ENCODE results near the gene AGPS.

DNA sequence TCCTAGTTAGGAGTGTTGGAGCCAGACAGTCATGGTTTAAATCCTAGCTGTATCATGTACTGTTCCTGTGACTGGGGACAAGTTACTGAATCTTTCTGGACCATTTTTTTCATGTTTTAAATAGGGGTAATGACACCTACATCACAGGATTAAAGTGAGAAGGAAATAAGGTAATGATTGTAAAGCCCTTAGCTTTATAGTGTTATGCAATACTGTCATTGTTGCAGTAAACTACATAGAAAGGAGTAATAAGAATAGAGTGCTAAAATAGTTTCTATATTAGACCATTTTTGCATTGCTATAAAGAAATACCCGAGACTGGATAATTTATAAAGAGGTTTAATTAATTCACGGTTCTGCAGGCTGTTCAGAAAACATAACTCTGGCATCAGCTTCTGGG, 14.5 kb downstream of the AGPS start:
- TF ChIP-seq TAF1 (IDR thresholded peaks at IDR 0.05; ENCODE audit: borderline replicate concordance, insufficient read depth, low read length) (no peak), FOXP2 (optimal IDR thresholded peaks at IDR 0.05; ENCODE audit: borderline replicate concordance, extremely low read depth, extremely low read length, insufficient read depth) (no peak), POLR2AphosphoS5 (IDR thresholded peaks at IDR 0.05; ENCODE audit: low read depth, low read length) (no peak), SIN3A (IDR thresholded peaks at IDR 0.05; ENCODE audit: borderline replicate concordance, insufficient read depth, low read length) (no peak)
- TF ChIP-seq, protein P1, sequence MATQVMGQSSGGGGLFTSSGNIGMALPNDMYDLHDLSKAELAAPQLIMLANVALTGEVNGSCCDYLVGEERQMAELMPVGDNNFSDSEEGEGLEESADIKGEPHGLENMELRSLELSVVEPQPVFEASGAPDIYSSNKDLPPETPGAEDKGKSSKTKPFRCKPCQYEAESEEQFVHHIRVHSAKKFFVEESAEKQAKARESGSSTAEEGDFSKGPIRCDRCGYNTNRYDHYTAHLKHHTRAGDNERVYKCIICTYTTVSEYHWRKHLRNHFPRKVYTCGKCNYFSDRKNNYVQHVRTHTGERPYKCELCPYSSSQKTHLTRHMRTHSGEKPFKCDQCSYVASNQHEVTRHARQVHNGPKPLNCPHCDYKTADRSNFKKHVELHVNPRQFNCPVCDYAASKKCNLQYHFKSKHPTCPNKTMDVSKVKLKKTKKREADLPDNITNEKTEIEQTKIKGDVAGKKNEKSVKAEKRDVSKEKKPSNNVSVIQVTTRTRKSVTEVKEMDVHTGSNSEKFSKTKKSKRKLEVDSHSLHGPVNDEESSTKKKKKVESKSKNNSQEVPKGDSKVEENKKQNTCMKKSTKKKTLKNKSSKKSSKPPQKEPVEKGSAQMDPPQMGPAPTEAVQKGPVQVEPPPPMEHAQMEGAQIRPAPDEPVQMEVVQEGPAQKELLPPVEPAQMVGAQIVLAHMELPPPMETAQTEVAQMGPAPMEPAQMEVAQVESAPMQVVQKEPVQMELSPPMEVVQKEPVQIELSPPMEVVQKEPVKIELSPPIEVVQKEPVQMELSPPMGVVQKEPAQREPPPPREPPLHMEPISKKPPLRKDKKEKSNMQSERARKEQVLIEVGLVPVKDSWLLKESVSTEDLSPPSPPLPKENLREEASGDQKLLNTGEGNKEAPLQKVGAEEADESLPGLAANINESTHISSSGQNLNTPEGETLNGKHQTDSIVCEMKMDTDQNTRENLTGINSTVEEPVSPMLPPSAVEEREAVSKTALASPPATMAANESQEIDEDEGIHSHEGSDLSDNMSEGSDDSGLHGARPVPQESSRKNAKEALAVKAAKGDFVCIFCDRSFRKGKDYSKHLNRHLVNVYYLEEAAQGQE (IDR thresholded peaks at IDR 0.05; ENCODE audit: insufficient read depth in 1 of 2, low read depth in 2 of 2, low read length in 2 of 2), result no peak
